HFFc6 (cell line): ENCODE measurements around the gene GPR12. TPM values are rescaled to one million over a fixed set of nuclear protein-coding genes. Genes with fewer than 3 reads are reported as not detected.
A peak's percentile ranks its signal among the peaks of the same experiment; 100 is the strongest.
"Not testable (repeated sequence)": the region's sequence is repeated elsewhere in the genome, so short reads cannot be mapped to it uniquely, and the experiment has no call there.

Source experiments
- DNase-seq: peaks from one replicate; pipeline ENCODE4 v3.0.0-alpha.2; 2018
- H3K27ac Mint-ChIP-seq: 2 replicates; pipeline ENCODE4 v1.8.0; 2020; ENCODE audit warnings: mild to moderate bottlenecking, mixed read lengths
- H3K27me3 Mint-ChIP-seq: 2 replicates; pipeline ENCODE4 v1.8.0; 2021; ENCODE audit warnings: mild to moderate bottlenecking, moderate library complexity, mixed read lengths; ENCODE audit not compliant: insufficient read depth
- H3K36me3 Mint-ChIP-seq: 2 replicates; pipeline ENCODE4 v1.8.0; 2021; ENCODE audit warnings: low read depth, mixed read lengths
- H3K4me1 Mint-ChIP-seq: 2 replicates; pipeline ENCODE4 v1.8.0; 2020; ENCODE audit warnings: low read depth, mixed read lengths
- H3K4me3 Mint-ChIP-seq: 2 replicates; pipeline ENCODE4 v1.8.0; 2020; ENCODE audit warnings: mild to moderate bottlenecking, moderate library complexity, mixed read lengths
- H3K9me3 Mint-ChIP-seq: 2 replicates; pipeline ENCODE4 v1.8.0; 2020; ENCODE audit warnings: mild to moderate bottlenecking, mixed read lengths
- total RNA-seq, 6 experiments: library from RNA; stranded (reverse); fragmentation: NEBNext Ultra II Directional; extraction: Animal tissue kit (Norgen Biotek cat#: 25700); gene quantifications; 2 replicates in 1 of 6; 3 replicates in 5 of 6; pipeline ENCODE4 v1.2.3, GENCODE V29; 2021
- TF ChIP-seq, protein P1 (sequence below): fragments of 200-600 bp; sonication (generic); IDR thresholded peaks from 2 replicates; pipeline ENCODE4 v1.5.0; 2021; ENCODE audit warnings: antibody characterized with exemption, mild to moderate bottlenecking

GPR12 gene
- total RNA-seq, 6 experiments from 2014 or later: not detected

DNA sequence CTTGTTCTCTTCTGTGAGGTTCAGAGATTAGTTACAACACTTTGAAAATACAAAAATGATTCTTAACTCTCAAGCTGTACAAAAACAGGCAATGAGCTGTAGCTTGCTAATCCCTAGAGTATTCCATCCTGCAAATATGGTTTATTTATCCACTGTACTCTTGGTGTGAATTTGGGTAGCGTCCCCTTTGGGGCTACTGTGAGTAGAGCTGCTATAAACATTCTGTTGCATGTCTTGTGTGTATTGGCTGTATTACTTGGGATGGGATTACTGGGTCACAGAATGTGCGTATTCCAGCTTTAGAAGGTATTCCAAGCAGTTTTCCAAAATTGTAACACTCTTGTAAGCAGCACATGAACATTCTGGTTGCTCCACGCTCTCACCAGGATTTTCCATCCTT lies 33.5 kb downstream of the GPR12 start:
- Mint-ChIP-seq H3K27me3 (peaks cover 16% of the 10 kb centered on the region), H3K9me3 (no peaks in the 10 kb centered on the region), H3K4me3 (no peak overlapping the region), H3K4me1 (no peaks in the 10 kb centered on the region), H3K36me3 (no peaks in the 10 kb centered on the region), H3K27ac (no peak overlapping the region)
- TF ChIP-seq, protein P1, sequence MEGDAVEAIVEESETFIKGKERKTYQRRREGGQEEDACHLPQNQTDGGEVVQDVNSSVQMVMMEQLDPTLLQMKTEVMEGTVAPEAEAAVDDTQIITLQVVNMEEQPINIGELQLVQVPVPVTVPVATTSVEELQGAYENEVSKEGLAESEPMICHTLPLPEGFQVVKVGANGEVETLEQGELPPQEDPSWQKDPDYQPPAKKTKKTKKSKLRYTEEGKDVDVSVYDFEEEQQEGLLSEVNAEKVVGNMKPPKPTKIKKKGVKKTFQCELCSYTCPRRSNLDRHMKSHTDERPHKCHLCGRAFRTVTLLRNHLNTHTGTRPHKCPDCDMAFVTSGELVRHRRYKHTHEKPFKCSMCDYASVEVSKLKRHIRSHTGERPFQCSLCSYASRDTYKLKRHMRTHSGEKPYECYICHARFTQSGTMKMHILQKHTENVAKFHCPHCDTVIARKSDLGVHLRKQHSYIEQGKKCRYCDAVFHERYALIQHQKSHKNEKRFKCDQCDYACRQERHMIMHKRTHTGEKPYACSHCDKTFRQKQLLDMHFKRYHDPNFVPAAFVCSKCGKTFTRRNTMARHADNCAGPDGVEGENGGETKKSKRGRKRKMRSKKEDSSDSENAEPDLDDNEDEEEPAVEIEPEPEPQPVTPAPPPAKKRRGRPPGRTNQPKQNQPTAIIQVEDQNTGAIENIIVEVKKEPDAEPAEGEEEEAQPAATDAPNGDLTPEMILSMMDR: no peak
- DNase-seq: no peak

DNA sequence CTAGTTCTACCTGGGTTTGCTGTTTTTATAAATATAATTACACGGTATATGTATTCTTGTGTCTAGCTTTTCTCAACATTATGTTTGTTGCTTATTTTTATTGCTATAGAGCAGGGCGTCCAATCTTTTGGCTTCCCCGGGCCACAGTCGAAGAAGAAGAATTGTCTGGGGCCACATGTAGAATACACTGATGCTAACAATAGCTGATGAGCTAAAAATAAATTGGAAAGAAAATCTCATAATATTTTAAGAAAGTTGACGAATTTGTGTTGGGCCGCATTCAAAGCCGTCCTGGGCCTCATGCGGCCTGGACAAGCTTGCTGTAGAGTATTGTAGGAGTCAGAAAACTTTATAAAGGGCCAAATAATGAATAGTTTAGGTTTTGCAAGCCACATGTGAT lies 33.9 kb downstream of the GPR12 start:
- H3K4me3 Mint-ChIP-seq: no peak overlapping the region
- no peak for DNase-seq
- peaks cover 16% of the 10 kb centered on the region for H3K27me3 Mint-ChIP-seq
- no peaks in the 10 kb centered on the region for H3K9me3 Mint-ChIP-seq
- TF ChIP-seq, protein P1: no peak
- no peaks in the 10 kb centered on the region for H3K4me1 Mint-ChIP-seq
- no peaks in the 10 kb centered on the region for H3K36me3 Mint-ChIP-seq
- H3K27ac Mint-ChIP-seq: no peak overlapping the region

DNA sequence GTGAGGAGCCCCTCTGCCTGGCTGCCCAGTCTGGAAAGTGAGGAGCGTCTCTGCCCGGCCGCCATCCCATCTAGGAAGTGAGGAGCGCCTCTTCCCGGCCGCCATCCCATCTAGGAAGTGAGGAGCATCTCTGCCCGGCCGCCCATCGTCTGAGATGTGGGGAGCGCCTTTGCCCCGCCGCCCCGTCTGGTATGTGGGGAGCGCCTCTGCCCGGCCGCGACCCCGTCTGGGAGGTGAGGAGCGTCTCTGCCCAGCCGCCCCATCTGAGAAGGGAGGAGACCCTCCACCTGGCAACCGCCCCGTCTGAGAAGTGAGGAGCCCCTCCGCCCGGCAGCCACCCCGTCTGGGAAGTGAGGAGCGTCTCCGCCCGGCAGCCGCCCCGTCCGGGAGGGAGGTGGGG lies 37.0 kb downstream of the GPR12 start:
- H3K4me3 Mint-ChIP-seq, DNase-seq, H3K4me1 Mint-ChIP-seq, H3K9me3 Mint-ChIP-seq, H3K27ac Mint-ChIP-seq, H3K36me3 Mint-ChIP-seq: not testable (repeated sequence)
- H3K27me3 Mint-ChIP-seq: peaks cover 14% of the 10 kb centered on the region

DNA sequence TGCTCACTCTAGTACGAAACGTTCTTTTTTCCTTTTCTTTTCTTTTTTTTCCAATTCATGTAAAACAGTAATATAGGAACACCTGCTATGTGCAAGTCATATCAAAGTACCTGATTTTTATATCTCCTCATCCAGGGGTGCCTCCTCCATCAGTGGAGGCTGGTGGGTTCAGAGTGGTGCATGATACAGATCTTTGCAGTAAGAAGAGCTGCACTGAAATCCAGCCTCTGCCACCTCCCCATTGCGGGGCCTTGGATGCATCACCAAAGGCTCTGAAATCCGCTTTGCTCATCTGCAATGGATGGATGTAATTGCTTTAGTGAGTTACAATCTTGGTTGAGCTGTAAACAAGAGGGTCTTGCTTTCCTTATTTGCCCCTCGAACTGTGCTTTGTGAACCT lies 38.3 kb downstream of the GPR12 start:
- Mint-ChIP-seq H3K27me3 (peaks cover 20% of the 10 kb centered on the region), H3K9me3 (no peaks in the 10 kb centered on the region), H3K4me1 (no peaks in the 10 kb centered on the region), H3K36me3 (no peaks in the 10 kb centered on the region), H3K4me3 (no peak overlapping the region), H3K27ac (no peak overlapping the region)
- TF ChIP-seq, protein P1: no peak
- no peak for DNase-seq

DNA sequence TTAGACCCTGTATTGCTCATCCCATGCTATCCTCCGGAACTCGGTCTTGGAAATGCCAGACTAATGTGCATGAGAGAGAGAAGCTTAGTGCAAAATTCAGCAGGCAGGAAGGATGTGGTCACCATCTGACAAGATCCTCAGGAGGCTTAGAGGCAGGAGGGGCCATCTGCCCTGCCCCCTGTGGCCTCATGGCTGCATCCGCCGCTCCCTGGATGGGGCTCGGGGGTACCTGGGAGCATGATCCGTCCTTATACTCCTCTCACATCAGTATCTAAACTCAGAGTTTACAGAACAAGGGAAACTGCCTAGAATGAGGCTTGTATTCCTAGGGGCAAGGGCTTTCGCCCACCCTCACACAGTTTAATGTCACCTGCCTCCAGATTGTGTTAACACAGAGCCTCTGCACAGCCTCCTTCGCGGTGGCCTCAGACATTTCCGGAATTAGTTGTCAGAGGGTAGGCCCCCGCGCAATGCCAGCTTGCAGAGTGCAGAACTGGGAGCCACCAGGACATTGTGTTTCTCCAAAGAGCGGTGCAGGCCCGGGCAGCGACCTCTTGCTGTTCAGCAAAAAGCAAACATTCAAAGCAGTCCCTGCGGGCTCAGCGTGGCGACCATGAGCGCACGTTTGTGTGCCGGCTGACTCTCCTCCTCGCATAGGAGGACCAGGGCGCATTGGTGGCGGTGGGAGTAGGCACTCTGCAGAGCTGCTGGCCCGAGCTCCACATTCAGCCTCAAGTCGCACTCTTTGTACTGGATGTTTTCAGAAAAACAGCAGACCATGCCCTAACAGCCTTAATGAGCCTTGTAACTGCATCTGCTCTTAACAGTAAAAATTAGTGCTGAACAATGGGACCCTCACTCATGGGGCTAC lies 39.1 kb downstream of the GPR12 start:
- Mint-ChIP-seq H3K9me3 (no peaks in the 10 kb centered on the region), H3K27me3 (peaks cover 19% of the 10 kb centered on the region), H3K4me1 (no peaks in the 10 kb centered on the region), H3K27ac (no peak overlapping the region), H3K36me3 (no peaks in the 10 kb centered on the region), H3K4me3 (no peak overlapping the region)
- TF ChIP-seq, protein P1: no peak
- no peak for DNase-seq

DNA sequence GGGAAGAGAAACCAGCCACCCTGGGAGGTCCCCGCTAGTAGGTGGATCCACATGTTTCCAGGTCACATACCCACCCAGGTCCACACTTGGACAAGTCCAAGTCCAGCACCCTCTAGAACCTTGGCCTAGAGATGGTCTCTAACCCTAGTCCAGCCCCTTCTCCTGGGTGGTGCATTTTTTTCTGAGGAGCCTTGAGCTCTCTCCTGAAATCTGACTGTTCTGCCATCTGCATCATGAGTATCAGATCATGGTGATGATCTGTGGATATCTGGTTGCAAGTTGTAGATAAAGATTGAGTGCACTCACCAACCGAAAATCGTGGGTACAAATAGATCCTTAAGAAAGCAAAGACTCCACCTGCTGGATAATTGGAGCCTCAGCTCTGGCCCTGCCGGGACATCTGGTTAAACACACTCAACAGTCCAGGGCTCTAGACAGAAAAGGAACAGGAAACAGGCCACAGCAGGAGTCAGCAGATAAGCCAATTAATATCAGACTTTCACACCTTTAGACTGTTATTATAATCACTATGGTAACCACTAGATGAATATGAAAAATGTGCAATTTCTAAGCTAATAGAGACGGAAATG lies 41.1 kb downstream of the GPR12 start:
- peak; percentile 10 for DNase-seq
- Mint-ChIP-seq H3K4me1 (no peaks in the 10 kb centered on the region), H3K27ac (no peak overlapping the region), H3K36me3 (no peaks in the 10 kb centered on the region), H3K9me3 (no peaks in the 10 kb centered on the region), H3K27me3 (peaks cover 17% of the 10 kb centered on the region), H3K4me3 (no peak overlapping the region)
- TF ChIP-seq, protein P1: peak; percentile 51; the same call in 1 of the 2 replicates
